Measurements from ENCODE around the gene MRPL4.

- no peak for TF ChIP-seq CTCF (IDR thresholded peaks at IDR 0.05)
- no peak for TF ChIP-seq EP300 (IDR thresholded peaks at IDR 0.05; ENCODE audit: low read depth)
- TF ChIP-seq POLR2AphosphoS5 (IDR thresholded peaks at IDR 0.05): no peak
Observed at GRCh38 chr19:10256551-10256950, 4.5 kb downstream of the MRPL4 start.
